Measurements from ENCODE around the gene SERPINC1. TPM values are rescaled to one million over a fixed set of nuclear protein-coding genes. Genes with fewer than 3 reads are reported as not detected.

SERPINC1 gene
- total and polyA plus RNA-seq, 2 of the 13 experiments (the other 11 are each of a cell fraction or from before 2014, with no cell fraction given), result 142 to 205 TPM

- TF ChIP-seq ZBED4 (CRISPR knock-in tag; IDR thresholded peaks at IDR 0.05; ENCODE audit: borderline replicate concordance) (peak; percentile 100), HNF1B (CRISPR knock-in tag; IDR thresholded peaks at IDR 0.05) (peak; percentile 45), ZNF883 (CRISPR knock-in tag; IDR thresholded peaks at IDR 0.05; ENCODE audit: not compliant biosample characterization) (peak; percentile 15), ZNF160 (CRISPR knock-in tag; IDR thresholded peaks at IDR 0.05) (peak; percentile 71), MTERF4 (CRISPR knock-in tag; IDR thresholded peaks at IDR 0.05) (peak; percentile 60; the same call in 1 of the 2 replicates), GATA4 (IDR thresholded peaks at IDR 0.05; ENCODE audit: borderline replicate concordance, low read depth) (peak; percentile 28; the same call in 1 of the 2 replicates), ZNF639 (CRISPR knock-in tag; conservative IDR thresholded peaks at IDR 0.05) (peak; percentile 68; the same call in 1 of the 2 replicates), HNRNPH1 (optimal IDR thresholded peaks at IDR 0.05; ENCODE audit: low read depth, low read length) (no peak), CCDC6 (CRISPR knock-in tag; IDR thresholded peaks at IDR 0.05) (peak; percentile 79; the same call in 1 of the 2 replicates), ZNF18 (CRISPR knock-in tag; IDR thresholded peaks at IDR 0.05; ENCODE audit: insufficient replicate concordance) (peak; percentile 36), ZFP90 (CRISPR knock-in tag; IDR thresholded peaks at IDR 0.05; ENCODE audit: borderline replicate concordance) (0 out of 2 replicates have a peak, but pooled peaks have one; percentile 51), ATF1 (CRISPR knock-in tag; IDR thresholded peaks at IDR 0.05) (no peak), MLX (CRISPR knock-in tag; IDR thresholded peaks at IDR 0.05) (peak; percentile 36; the same call in 1 of the 2 replicates), PATZ1 (CRISPR knock-in tag; IDR thresholded peaks at IDR 0.05) (peak; percentile 99), KLF13 (CRISPR knock-in tag; IDR thresholded peaks at IDR 0.05) (no peak)
Measured at GRCh38 chr1:173868266-173869020, 48.7 kb downstream of the SERPINC1 start, which contains the start of gene ZBTB37 (continued).

All from HepG2 (cell line).